ENCODE data around the gene CSTA. TPM values are rescaled to one million over a fixed set of nuclear protein-coding genes. Genes with fewer than 3 reads are reported as not detected.

CSTA gene
- total and polyA plus RNA-seq, 2 experiments from 2014 or later: not detected

DNA sequence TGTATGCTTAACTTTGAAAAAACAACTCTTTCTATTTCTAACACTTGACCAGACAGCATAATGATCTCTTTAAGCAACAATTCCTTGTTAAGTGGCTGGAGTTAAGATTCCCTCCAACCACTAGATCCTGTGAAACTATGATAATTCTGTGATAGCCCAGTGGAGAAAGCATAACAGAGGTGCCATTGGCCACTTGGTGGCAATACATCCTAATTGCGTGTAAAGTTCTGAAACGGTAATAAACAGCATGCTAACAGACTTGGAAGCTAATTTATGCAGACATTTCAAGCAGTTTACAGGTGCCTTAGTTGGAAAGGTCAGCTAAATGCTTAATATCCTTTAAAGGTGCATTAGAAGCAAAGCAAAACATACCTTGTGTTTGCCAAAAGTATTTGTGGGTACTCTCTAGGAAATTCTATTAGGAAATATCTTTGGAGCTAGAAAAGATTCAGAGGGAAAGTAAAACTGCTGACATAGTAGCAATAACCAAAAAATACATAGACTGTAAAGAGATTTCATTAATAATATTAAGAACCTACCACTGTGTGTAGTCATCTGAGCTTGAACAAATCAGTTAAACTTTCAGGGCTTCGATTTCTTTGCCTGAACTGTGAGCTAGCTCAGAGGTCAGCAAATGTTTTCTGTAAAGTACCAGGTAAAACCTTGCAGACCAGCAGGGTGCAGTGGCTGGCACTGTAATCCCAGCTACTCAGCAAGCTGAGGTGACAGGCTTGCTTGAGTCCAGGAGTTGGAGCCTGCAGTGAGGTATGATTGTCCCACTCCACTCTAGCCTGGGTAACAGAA lies 19.0 kb upstream of the CSTA start:
- no peak overlapping the region for H3K4me3 ChIP-seq
- TF ChIP-seq, protein P1, sequence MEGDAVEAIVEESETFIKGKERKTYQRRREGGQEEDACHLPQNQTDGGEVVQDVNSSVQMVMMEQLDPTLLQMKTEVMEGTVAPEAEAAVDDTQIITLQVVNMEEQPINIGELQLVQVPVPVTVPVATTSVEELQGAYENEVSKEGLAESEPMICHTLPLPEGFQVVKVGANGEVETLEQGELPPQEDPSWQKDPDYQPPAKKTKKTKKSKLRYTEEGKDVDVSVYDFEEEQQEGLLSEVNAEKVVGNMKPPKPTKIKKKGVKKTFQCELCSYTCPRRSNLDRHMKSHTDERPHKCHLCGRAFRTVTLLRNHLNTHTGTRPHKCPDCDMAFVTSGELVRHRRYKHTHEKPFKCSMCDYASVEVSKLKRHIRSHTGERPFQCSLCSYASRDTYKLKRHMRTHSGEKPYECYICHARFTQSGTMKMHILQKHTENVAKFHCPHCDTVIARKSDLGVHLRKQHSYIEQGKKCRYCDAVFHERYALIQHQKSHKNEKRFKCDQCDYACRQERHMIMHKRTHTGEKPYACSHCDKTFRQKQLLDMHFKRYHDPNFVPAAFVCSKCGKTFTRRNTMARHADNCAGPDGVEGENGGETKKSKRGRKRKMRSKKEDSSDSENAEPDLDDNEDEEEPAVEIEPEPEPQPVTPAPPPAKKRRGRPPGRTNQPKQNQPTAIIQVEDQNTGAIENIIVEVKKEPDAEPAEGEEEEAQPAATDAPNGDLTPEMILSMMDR (IDR thresholded peaks at IDR 0.05; ENCODE audit: low read depth, low read length): peak; percentile 7
- no peaks in the 10 kb centered on the region for H3K36me3 ChIP-seq
- H3K4me1 ChIP-seq (ENCODE audit: low read depth): peaks cover 9% of the 10 kb centered on the region
- H3K27me3 ChIP-seq: no peaks in the 10 kb centered on the region
- H3K27ac ChIP-seq: no peak overlapping the region
- peak; percentile 9 to 64 for DNase-seq (ENCODE audit: low read depth in 1 of 2, low spot score in 1 of 2)
- H3K9me3 ChIP-seq (ENCODE audit: low read depth): no peaks in the 10 kb centered on the region

DNA sequence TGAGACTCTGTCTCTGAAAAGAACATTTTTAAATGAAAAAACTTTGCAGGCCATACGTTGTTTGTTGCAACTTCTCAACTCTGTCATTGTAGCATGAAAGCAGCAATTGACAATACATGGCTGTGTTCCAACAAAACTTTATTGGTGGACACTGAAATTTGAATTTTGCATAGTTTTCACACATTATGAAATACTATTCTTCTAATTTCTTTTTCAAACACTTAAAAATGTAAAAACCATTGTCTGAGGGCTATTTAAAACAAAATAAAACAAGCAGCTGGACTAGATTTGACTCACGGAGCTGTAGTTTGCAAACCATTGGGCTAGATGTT lies 18.5 kb upstream of the CSTA start:
- Histone ChIP-seq H3K36me3 (no peaks in the 10 kb centered on the region), H3K4me1 (ENCODE audit: low read depth) (peaks cover 9% of the 10 kb centered on the region), H3K4me3 (no peak overlapping the region), H3K9me3 (ENCODE audit: low read depth) (no peaks in the 10 kb centered on the region), H3K27ac (no peak overlapping the region), H3K27me3 (no peaks in the 10 kb centered on the region)
- TF ChIP-seq, protein P1 (IDR thresholded peaks at IDR 0.05; ENCODE audit: low read depth, low read length): no peak
- no peak for DNase-seq (ENCODE audit: low read depth in 1 of 2, low spot score in 1 of 2)

GRCh38 chr3:122307094-122307687 lies 17.9 kb upstream of the CSTA start:
- TF ChIP-seq, protein P1 (IDR thresholded peaks at IDR 0.05; ENCODE audit: low read depth, low read length): no peak
- H3K9me3 ChIP-seq (ENCODE audit: low read depth): no peaks in the 10 kb centered on the region
- no peak overlapping the region for H3K27ac ChIP-seq
- no peak overlapping the region for H3K4me3 ChIP-seq
- peaks cover 9% of the 10 kb centered on the region for H3K4me1 ChIP-seq (ENCODE audit: low read depth)
- no peaks in the 10 kb centered on the region for H3K36me3 ChIP-seq
- DNase-seq (ENCODE audit: low read depth in 1 of 2, low spot score in 1 of 2): no peak
- no peaks in the 10 kb centered on the region for H3K27me3 ChIP-seq

DNA sequence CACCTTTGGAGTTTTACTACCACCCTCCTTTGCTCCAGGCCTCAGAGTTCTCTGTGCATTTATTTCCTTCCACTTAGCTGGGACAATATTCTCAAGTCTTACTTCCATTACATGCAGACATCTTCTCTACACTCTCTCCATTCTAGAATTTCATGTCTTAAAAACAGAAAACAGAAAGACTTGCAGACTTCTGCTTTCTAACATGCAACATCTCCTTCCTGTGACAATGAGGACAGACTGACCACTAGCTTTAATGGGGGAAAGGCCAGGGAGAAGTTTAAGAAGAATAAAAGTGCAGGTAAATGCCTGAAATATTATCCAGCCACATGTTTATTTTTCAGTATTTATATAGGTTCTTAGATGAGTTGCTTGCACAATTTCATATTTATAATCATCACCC lies 17.1 kb upstream of the CSTA start:
- Histone ChIP-seq H3K27me3 (no peaks in the 10 kb centered on the region), H3K4me3 (no peak overlapping the region), H3K27ac (no peak overlapping the region), H3K9me3 (ENCODE audit: low read depth) (no peaks in the 10 kb centered on the region), H3K4me1 (ENCODE audit: low read depth) (peaks cover 9% of the 10 kb centered on the region), H3K36me3 (no peaks in the 10 kb centered on the region)
- TF ChIP-seq, protein P1 (IDR thresholded peaks at IDR 0.05; ENCODE audit: low read depth, low read length): no peak
- no peak for DNase-seq (ENCODE audit: low read depth in 1 of 2, low spot score in 1 of 2)

DNA sequence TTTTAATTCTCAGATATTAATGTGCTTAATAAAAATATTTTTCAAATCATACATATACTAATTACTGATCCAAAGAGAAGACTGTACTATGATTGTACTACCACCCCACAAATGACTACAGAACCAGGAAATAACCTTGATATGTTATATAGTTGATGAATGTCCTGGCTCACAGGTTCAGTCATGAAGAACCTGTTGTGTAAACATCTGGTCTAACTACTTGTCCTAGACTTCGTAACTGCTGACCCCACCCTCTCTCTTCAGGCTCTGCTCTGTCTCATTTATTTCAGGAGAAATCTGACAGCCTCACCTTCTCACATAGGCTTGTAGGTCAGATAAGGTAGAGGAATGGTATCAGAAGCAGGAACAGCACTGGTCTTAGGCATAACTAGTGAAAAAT lies 14.7 kb upstream of the CSTA start:
- H3K9me3 ChIP-seq (ENCODE audit: low read depth): no peaks in the 10 kb centered on the region
- no peak overlapping the region for H3K4me3 ChIP-seq
- DNase-seq (ENCODE audit: low read depth in 1 of 2, low spot score in 1 of 2): no peak
- no peak overlapping the region for H3K27ac ChIP-seq
- no peaks in the 10 kb centered on the region for H3K27me3 ChIP-seq
- peaks cover 9% of the 10 kb centered on the region for H3K4me1 ChIP-seq (ENCODE audit: low read depth)
- no peaks in the 10 kb centered on the region for H3K36me3 ChIP-seq
- TF ChIP-seq, protein P1 (IDR thresholded peaks at IDR 0.05; ENCODE audit: low read depth, low read length): no peak

Data from cardiac muscle cell (in vitro differentiated cells and primary cell).